HG02678 (cell line): ENCODE measurements around the gene DCAF4L1.

Source experiments
- ATAC-seq: cut with Tn5 transposase; IDR thresholded peaks from one replicate; pipeline ENCODE4 v1.9.1; 2021; ENCODE audit warnings: mild to moderate bottlenecking, moderate library complexity; ENCODE audit not compliant: unreplicated experiment

DCAF4L1 gene, protein sequence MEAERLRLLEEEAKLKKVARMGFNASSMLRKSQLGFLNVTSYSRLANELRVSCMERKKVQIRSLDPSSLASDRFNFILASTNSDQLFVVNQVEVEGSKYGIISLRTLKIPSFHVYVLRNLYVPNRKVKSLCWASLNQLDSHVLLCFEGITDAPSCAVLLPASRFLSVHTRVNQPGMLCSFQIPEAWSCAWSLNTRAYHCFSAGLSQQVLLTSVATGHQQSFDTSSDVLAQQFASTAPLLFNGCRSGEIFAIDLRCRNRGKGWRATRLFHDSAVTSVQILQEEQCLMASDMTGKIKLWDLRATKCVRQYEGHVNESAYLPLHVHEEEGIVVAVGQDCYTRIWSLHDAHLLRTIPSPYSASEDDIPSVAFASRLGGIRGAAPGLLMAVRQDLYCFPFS

GRCh38 chr4:41981456-41981855 is at the start of gene DCAF4L1:
Gene DCAF4L1 (plus strand): TSS chr4:41981756. CDS start chr4:41981793, 37 bp downstream.
- ATAC-seq: no peak

DNA sequence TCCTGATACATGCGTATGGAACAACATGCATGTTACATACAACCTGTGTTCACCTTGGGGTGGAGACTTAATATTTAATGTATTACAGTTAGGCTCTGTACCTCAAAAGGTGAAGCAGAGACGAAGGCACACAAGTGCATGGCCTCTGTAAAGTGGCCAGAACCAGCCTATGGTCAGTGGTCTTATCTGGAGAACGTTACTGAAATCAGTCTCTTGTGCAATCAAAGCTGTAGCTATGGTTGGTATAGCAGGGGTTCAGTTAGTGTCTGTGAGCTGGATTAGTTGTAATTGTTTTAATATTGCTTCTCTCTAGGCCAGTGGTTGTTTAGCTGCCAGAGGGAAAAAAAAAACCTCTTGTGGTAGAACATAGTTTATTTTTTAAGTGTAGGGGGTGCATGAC is 48.6 kb upstream of the DCAF4L1 start:
- no peak for ATAC-seq

DNA sequence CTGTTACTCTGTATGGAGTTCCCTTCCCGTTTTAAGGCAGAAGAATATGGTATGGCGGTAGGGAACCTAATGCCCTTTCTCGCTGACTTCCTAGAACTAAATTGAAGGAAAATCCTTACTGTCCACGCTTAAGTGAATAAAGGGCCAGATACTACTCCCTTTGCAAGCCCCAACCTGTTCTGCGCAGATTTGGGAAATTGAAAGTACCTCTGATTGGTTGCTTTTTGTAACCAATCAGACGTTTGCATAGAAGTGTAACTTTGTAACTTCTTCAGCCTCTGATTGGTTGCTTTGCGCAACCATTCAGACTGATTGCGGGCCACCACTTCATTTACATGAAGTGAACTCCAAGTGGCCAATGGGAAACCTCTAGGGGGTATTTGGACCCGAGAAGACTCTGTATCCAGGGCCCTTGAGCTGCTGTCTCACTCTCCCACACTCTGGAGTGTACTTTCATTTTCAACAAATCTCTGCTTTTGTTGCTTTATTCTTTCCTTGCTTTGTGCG is 47.5 kb upstream of the DCAF4L1 start:
- ATAC-seq: no peak

DNA sequence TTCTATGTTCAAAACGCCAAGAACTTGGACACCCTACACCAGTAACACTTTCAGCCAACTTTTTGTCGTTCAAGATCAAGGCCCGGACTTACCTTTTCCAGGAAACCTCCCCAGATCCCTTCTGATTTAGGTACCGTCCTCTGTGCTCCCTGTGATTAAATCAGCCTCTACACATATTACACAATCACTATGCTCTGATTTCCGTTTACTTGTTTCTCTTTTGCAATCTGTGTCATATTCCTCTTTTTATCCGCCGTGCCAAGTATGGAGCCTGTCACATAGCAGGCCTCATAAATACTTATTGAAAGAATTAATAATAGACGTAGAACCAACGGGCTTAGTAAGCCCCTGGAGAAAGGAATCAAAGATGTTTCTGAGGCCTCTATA is 47.0 kb upstream of the DCAF4L1 start:
- ATAC-seq: no peak

- peak; percentile 95 for ATAC-seq
Observed at GRCh38 chr4:41934901-41935651, 46.5 kb upstream of the DCAF4L1 start, which contains the start of gene TMEM33. Gene TMEM33 (plus strand): TSS chr4:41935429. CDS start chr4:41935485, 56 bp downstream.

DNA sequence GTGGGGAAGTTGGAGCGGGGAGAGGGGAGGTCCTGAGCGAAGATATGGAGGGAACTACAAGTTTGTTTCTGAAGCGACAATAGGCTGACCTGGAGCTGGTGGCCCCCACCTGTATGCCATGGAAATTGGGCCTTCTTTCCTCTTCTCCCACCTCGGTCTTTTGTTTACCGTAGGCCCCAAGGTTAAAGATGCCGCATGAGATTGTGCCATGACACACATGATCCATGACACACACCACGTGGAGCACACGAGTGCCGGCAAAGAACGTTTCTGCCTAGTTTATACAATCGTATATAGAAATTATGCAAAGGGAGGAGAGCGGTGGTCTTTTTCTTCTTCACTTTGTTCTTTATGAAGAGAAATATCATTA is 45.9 kb upstream of the DCAF4L1 start:
- ATAC-seq: peak; percentile 2

GRCh38 chr4:41939016-41939626 is 42.4 kb upstream of the DCAF4L1 start:
- no peak for ATAC-seq

DNA sequence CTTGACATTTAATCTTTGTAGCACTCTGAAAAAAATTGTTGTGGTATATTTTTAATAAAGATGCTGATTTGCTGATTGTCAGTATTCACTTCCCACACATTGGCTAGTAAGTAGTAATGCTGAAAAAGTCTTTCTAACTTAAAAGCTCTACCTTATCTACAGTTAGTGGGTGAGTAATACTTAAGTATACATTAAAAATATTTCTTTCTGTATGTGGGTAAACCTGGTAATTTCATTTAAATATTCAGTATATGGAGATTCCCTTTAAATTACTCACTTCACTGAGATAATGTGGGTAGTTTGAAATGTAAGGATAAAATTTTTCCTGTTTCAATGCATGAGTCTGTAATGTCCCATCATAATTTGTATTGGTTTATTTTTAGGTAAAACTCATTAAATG is 40.7 kb upstream of the DCAF4L1 start:
- ATAC-seq: no peak

GRCh38 chr4:41943506-41943905 is 38.0 kb upstream of the DCAF4L1 start:
- no peak for ATAC-seq

GRCh38 chr4:41944089-41944488 is 37.5 kb upstream of the DCAF4L1 start:
- ATAC-seq: no peak

GRCh38 chr4:41949531-41949930 is 32.0 kb upstream of the DCAF4L1 start:
- no peak for ATAC-seq

DNA sequence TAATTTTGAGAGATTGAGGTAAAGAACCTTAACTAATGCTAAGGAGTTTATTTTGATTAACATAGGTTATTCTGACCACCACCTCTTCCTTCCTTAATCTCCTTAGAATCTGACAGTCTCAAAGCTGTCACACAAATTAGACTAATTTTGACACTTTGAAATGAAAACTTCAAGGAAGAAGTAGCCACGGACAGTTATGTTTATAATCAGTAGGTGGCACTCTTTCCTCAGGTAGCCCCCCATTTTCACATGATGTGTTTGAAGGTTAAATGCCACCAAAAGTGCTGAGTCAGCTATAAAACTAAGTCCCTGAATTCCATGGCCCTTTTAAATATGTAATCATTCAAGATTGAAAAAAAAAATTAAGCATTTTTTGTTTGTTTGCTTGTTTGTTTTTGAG is 23.9 kb upstream of the DCAF4L1 start:
- ATAC-seq: peak; percentile 65

- ATAC-seq: no peak
Observed at GRCh38 chr4:41963105-41963504, 18.5 kb upstream of the DCAF4L1 start.

- no peak for ATAC-seq
Observed at GRCh38 chr4:41964401-41964800, 17.2 kb upstream of the DCAF4L1 start.

DNA sequence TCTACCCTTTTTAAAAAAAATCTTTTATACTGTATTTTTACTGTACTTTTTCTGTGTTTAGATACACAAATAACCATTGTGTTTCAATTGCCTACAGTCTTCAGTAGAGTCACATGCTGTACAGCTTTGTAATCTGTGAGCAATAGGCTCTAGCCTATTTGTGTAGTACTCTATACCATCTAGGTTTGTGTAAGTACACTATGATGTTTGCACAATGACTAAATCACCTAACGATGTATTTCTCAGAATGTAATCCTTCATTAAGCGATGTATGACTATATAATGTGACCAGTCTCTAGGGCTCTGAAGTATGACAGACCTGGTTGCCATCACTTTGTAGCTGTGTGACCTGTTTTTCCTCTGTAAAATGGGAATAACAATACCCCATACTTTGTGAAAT is 14.2 kb upstream of the DCAF4L1 start:
- no peak for ATAC-seq

GRCh38 chr4:41969671-41970070 is 11.9 kb upstream of the DCAF4L1 start:
- no peak for ATAC-seq

GRCh38 chr4:41975341-41975740 is 6.2 kb upstream of the DCAF4L1 start:
- ATAC-seq: no peak

GRCh38 chr4:41976775-41977516 is 4.6 kb upstream of the DCAF4L1 start:
- no peak for ATAC-seq

DNA sequence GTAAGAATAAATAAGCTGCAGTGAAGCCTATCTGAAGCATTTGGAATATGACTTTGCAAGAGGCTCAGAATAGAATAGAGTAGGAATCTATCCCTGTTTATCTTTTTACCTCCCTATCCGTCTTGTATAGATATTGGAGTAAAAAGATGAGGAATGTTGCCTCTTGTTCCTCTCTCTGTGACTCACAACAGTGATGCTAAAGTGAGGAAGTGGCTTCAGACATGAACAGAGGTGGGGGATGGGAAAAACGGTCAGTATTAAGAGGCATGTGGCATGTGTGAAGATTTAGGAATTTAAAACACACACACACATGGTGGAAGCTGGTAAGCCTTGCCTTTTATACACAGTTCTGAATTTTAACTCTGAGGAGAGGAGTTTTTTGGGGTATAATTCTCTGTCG is 3.8 kb upstream of the DCAF4L1 start:
- ATAC-seq: no peak

DNA sequence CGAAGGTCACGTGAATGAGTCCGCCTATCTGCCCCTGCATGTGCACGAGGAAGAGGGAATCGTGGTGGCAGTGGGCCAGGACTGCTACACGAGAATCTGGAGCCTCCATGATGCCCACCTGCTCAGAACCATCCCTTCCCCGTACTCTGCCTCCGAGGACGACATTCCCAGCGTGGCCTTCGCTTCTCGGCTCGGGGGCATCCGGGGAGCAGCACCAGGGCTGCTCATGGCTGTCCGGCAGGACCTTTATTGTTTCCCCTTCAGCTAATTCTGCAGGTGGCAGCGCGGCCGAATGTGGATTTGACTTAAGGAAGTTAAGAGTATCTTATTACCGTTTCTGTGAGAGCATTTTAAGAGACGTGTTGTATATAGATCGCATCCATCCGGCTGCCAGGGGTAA is 1.2 kb downstream of the DCAF4L1 start:
- ATAC-seq: no peak

DNA sequence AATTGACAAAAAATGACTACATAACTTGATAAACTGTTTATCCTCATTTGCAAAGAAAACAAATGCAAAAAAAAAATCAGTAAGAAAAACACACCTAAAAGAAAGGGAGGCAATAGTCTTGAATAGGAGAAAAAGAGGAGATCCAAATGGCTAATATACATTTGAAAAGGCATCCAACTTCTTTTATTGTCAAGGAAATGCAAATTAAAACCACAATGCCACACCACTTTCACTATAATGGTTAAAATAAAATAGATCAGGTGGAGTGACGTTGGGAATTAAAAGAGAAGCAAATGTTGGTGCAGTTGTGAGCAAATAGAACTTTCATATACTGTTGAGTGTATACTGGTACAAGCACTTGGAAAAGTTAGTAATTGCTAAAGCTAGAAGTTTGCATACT is 3.6 kb downstream of the DCAF4L1 start:
- no peak for ATAC-seq
